A549 treated with RU486 at 1 μM for 4 hours (cell line): ENCODE data around the gene DTD2. TPM values are rescaled to one million over a fixed set of nuclear protein-coding genes. Genes with fewer than 3 reads are reported as not detected.

ENCODE experiments used
- total RNA-seq: library from RNA; stranded (reverse); fragments of 200-300 nt; extraction: Qiagen RNA extraction; gene quantifications from 5 replicates; pipeline ENCODE4 v1.2.3, GENCODE V29; 2022; ENCODE audit warnings: low read depth

DTD2 gene
- 13.0 to 22.3 TPM (median 17.8 TPM) in 5 replicates for total RNA-seq

DNA sequence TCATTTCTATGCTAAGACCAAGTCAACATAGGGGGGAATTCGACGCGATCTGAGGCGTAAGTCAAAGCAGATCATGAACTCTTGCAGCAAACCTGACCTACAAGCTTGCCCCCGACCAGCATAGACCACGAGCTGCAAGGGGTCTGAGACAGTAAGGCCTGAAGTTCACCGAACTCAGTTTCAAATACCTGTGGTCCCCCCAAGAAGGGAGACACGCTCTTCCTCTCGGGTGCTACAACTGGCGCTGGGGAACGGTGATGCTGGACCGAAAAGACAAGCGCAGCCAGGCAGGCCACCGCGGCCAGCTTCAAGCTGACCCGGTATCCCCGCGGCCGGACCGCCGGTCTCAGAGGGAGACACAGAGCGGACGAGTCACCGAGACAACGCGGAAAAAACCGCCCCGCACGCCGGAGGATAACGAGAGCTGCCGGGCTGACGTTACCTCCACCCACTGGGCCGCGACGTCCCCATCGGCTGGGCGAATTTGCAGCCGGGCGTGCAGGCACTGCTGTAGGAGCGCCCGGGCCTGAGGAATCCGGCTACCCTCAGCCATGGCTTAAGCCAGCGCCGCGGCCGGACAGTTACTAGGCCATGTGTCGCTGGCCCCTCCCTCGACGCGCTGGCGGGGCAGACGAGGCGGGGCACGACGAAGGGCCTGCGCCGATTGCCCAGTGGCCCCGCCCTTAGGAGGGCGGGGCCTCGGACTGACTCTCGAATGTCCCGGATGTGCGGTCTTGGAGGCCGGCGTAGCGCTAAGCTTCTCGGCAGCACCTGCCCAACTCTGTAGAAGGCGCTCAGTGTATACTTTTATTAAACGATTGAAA is at the start of gene DTD2:
DTD2 (minus strand) TSS at position 666 of the 824 bp plus-strand sequence; CDS start at position 553, 113 bp downstream.

DNA sequence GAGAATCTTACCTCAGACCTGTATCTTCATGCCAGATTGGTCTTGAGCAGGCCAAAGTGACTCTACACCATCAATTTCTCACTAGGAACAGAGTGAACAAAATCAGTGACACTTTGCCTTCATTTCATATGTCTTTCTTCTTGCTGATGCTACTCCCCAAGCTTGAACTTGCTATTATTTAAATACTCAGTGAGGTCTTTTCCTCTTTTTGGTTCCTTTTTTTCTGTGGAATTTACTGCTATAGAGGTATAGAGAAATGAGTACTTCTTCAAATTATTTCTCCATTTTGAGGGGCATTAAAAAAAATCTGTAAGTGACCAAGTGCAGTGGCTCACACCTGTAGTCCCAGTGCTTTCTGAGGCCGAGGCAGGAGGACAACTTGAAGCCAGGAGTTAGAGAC is 30.6 kb upstream of the DTD2 start, which contains the start of gene GPR33:
GPR33 (minus strand) TSS at position 154 of the 400 bp plus-strand sequence. CDS start 4,074 bp downstream, outside the sequence.

DNA sequence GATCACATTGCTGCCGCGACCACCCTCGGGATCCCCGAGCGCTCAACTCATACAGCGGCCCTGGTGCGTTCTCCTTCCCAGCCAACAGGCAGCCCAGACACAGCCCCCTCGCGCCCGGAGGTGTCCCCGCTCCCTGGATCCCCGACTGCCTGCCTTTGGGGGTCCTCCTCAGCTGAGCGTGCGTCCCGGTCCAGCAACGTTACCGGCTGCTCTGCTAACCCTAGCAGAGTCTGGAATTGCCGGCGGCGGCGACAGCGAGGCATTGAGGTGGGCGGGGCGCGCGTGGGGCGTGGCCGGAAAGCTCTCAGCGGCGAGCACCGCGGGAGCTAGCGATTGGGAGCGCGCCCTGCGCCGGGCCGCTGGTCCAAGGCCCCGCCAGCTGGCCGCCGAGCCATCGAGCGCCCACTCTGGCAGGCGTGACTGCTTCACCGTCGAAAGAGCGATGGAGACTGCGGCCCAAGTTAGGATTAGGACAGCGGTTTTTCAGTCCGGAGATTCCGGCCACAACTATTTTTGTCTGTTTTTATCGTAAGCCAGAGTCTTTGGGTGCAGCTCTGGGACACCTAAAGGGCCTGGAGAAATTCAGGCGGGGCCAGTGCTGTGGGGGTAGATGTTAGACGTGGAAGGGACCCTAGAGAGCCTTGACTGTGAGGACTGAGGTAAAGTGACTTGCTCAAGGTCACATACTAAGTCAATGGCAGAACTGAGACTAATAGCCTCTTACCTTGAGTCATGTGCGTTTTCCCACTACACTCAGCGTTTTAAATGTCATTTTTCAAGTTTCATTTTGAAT is 36.8 kb downstream of the DTD2 start, which contains the start of gene HEATR5A:
HEATR5A (minus strand) TSS at position 232 of the 793 bp plus-strand sequence. CDS start 17,575 bp downstream, outside the sequence.

Other genes with a start within 250 kb of the DTD2 start
- gene HECTD1, start 249.7 kb downstream of the DTD2 start, total RNA-seq = 48.5 to 79.9 TPM (median 65.6 TPM) in 5 replicates
- 17.2 to 22.7 TPM (median 21.0 TPM) in 5 replicates for gene HEATR5A, start 37.0 kb downstream of the DTD2 start, total RNA-seq
- gene GPR33, start 30.5 kb upstream of the DTD2 start, total RNA-seq = not detected in 5 replicates
- gene NUBPL, start 103.9 kb upstream of the DTD2 start, total RNA-seq = 6.6 to 9.2 TPM (median 8.0 TPM) in 5 replicates